HG02852 (cell line): ENCODE measurements around the gene RABEP1.
A peak's percentile ranks its signal among the peaks of the same experiment; 100 is the strongest.
"Not testable (repeated sequence)": the region's sequence is repeated elsewhere in the genome, so short reads cannot be mapped to it uniquely, and the experiment has no call there.

ENCODE experiments used
- ATAC-seq: cut with Tn5 transposase; IDR thresholded peaks from one replicate; pipeline ENCODE4 v1.9.1; 2021; ENCODE audit warnings: mild to moderate bottlenecking, moderate library complexity; ENCODE audit not compliant: unreplicated experiment

The RABEP1 gene

DNA sequence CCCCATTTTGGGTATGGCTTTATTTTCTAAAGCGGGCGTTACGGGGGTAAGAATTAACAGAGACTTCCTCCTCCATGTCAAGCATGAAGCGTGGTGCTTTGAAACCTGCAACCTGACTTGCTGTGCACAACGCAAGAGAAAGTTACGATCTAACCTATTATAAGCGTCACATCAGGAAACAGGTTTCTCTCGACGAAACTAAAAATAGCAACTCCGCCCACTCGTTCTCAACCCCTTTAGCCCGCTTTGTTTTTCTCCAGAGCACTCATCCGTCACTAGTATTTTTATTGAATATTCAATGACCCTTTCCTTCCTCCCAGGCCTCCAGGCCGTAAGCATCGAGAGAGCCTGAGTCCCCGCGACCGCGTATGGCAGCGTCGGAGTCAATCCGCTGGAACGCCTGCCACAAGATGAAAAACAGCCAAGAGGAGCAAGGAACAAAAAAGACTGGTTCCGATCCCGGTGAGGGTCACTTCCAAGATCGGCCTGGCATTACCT, 136.8 kb downstream of the RABEP1 start:
- no peak for ATAC-seq

DNA sequence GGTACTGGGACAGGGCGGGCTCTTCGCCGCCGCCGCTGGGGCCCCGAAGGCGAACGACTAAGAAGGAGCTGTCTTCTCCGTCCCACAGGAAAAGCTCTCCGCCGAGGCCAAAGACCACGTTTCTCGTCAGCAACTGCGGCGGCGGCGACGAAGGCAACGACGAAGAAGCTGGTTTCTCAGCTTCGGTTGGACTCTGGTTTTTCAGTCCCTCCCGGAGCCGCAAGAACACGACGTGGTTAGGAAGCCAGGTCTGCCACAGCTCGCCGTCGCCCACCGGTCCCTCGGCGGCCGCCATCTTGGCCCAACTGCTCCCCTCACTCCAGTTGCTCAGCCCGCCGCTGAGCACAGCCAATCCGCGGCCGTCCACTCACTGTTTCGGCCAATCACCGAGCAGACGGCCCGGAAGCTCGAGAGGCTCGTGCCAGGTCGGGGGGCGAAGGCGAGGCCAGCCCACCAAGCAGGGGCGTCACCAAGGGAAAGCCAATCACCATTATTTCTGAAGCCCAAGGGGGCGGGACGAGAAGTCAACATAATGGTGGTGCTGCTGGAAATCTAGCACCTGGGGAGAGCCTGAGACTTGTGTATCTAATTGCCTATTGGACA, 137.4 kb downstream of the RABEP1 start, which contains the start of gene NUP88:
NUP88 (minus strand) TSS at position 307 of the 603 bp plus-strand sequence; CDS start at position 295, 12 bp downstream.
- ATAC-seq = peak; percentile 87

GRCh38 chr17:5419959-5420653, 138.0 kb downstream of the RABEP1 start, which contains the start of gene RPAIN:
RPAIN (plus strand) TSS chr17:5420182; CDS start chr17:5420211, 29 bp downstream.
- ATAC-seq = peak; percentile 58

DNA sequence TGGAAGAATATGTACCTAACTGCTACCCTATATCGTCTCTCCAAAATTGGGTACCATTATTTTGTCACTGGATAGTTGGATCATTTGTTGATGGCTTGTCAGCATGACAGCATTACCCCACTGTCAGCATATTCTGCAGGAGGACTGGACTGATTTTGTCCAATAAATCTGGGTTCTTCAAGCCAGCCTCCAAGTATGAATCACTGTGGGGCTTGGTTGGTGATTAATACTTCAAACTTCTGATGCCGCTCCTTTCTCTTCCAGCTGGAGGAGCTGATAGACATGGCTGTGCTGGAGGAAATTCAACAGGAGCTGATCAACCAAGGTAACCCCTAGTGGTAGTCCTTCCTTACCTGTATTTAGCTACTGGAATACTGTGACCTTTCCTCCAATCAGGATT, 140.4 kb downstream of the RABEP1 start:
- no peak for ATAC-seq

- no peak for ATAC-seq
Observed at GRCh38 chr17:5424909-5425308, 142.8 kb downstream of the RABEP1 start.

- no peak for ATAC-seq
Observed at GRCh38 chr17:5425826-5426225, 143.7 kb downstream of the RABEP1 start.

- ATAC-seq = no peak
Observed at GRCh38 chr17:5429191-5429887, 147.3 kb downstream of the RABEP1 start.

- no peak for ATAC-seq
Observed at GRCh38 chr17:5430413-5430999, 148.4 kb downstream of the RABEP1 start.

- not testable (repeated sequence) for ATAC-seq
Observed at GRCh38 chr17:5431234-5431633, 149.2 kb downstream of the RABEP1 start.

GRCh38 chr17:5431949-5432556, 150.0 kb downstream of the RABEP1 start:
- no peak for ATAC-seq

- no peak for ATAC-seq
Observed at GRCh38 chr17:5434984-5435383, 152.9 kb downstream of the RABEP1 start.
